ENCODE data around the gene GPRIN2.

GRCh38 chr10:46554166-46554781 is 2.2 kb downstream of the GPRIN2 start:
- TF ChIP-seq, protein P1, sequence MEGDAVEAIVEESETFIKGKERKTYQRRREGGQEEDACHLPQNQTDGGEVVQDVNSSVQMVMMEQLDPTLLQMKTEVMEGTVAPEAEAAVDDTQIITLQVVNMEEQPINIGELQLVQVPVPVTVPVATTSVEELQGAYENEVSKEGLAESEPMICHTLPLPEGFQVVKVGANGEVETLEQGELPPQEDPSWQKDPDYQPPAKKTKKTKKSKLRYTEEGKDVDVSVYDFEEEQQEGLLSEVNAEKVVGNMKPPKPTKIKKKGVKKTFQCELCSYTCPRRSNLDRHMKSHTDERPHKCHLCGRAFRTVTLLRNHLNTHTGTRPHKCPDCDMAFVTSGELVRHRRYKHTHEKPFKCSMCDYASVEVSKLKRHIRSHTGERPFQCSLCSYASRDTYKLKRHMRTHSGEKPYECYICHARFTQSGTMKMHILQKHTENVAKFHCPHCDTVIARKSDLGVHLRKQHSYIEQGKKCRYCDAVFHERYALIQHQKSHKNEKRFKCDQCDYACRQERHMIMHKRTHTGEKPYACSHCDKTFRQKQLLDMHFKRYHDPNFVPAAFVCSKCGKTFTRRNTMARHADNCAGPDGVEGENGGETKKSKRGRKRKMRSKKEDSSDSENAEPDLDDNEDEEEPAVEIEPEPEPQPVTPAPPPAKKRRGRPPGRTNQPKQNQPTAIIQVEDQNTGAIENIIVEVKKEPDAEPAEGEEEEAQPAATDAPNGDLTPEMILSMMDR (conservative IDR thresholded peaks at IDR 0.05; ENCODE audit: low read depth, low read length): no peak
- TF ChIP-seq EZH2 (IDR thresholded peaks at IDR 0.05; ENCODE audit: borderline replicate concordance, low read depth, low read length, poor library complexity, severe bottlenecking): no peak
